SKM-1 treated with dmso at 0.1 percent for 144 hours (cell line): ENCODE measurements around the gene RIMKLB.
"Not testable (repeated sequence)": the region's sequence is repeated elsewhere in the genome, so short reads cannot be mapped to it uniquely, and the experiment has no call there.

Source experiments
- DNase-seq: peaks from one replicate; lab custom pipeline; 2025; ENCODE audit not compliant: unreplicated experiment; lab: John Stamatoyannopoulos, UW

RIMKLB gene

GRCh38 chr12:8816448-8817050, 118.8 kb downstream of the RIMKLB start:
- DNase-seq = no peak

GRCh38 chr12:8817856-8818255, 120.1 kb downstream of the RIMKLB start:
- no peak for DNase-seq

GRCh38 chr12:8818526-8818925, 120.7 kb downstream of the RIMKLB start:
- no peak for DNase-seq

GRCh38 chr12:8819666-8819980, 121.8 kb downstream of the RIMKLB start:
- DNase-seq = no peak

- not testable (repeated sequence) for DNase-seq
Observed at GRCh38 chr12:8820676-8821407, 123.1 kb downstream of the RIMKLB start.

GRCh38 chr12:8821591-8821990, 123.8 kb downstream of the RIMKLB start:
- no peak for DNase-seq

- DNase-seq = no peak
Observed at GRCh38 chr12:8822298-8822697, 124.5 kb downstream of the RIMKLB start, which contains the start of gene A2ML1. Gene A2ML1, plus strand, starts transcription at chr12:8822621. Its CDS starts 31 bp downstream, at chr12:8822652.

- no peak for DNase-seq
Observed at GRCh38 chr12:8823565-8824300, 125.9 kb downstream of the RIMKLB start.

- DNase-seq = no peak
Observed at GRCh38 chr12:8827551-8828256, 129.9 kb downstream of the RIMKLB start.

- DNase-seq = no peak
Observed at GRCh38 chr12:8828257-8829124, 130.7 kb downstream of the RIMKLB start.

GRCh38 chr12:8829125-8829518, 131.3 kb downstream of the RIMKLB start:
- no peak for DNase-seq

- no peak for DNase-seq
Observed at GRCh38 chr12:8829621-8830020, 131.8 kb downstream of the RIMKLB start.

GRCh38 chr12:8831116-8831515, 133.3 kb downstream of the RIMKLB start:
- no peak for DNase-seq

- no peak for DNase-seq
Observed at GRCh38 chr12:8832500-8832899, 134.7 kb downstream of the RIMKLB start.
